Measurements from ENCODE around the gene TMEM108. TPM values are rescaled to one million over a fixed set of nuclear protein-coding genes. Genes with fewer than 3 reads are reported as not detected.

Gene TMEM108
- total RNA-seq, 1 experiment from 2014 or later, result not detected

DNA sequence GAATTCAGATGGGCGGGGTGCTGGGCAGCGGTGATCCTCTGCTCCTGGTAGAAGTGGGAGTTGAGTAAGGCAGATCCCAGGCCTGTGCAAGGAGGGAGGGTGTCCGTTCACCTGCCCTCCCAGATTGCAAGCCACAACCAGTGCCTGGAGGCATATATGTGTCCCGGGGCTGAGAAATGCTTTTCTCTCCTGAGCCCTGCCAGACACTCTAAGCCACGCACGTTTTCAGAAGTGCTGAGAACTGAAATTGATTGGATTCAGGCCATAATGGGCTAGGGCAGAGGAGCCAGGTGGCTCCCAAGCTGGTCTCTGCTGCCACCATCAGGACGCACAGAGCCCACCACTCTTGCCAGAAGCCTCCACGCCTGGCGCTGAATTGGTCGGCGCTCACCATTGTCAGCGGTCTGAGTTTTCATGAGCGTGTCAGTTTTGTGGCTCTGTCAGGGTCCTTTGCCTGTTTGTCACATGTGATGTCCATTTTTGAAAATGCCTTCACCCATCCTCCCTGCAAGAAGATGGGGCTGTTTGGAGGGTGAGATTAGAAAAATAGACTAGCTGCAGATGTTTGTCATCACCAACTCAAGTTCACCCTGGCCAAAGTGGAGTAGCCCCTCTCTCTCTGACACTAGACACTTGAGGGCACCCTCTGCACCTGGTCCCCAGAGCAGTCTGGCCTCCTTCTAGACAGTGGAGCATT lies 346.3 kb downstream of the TMEM108 start:
- Histone ChIP-seq H3K36me3 (ENCODE audit: control insufficient read depth in 1 of 2, insufficient read depth in 2 of 2, low read length in 2 of 2) (no peaks in the 10 kb centered on the region), H3K9ac (ENCODE audit: low read length) (no peak overlapping the region), H3K79me2 (ENCODE audit: insufficient read depth, low read length) (no peaks in the 10 kb centered on the region), H3K27me3 (ENCODE audit: insufficient read depth, low read length) (peaks cover 60% of the 10 kb centered on the region), H3K9me2 (ENCODE audit: insufficient read depth) (no peaks in the 10 kb centered on the region), H3K9me3 (ENCODE audit: control insufficient read depth in 1 of 2, insufficient read depth in 1 of 2, low read depth in 1 of 2, low read length in 2 of 2) (no peaks in the 10 kb centered on the region), H3K4me3 (replicated peaks in 1 of 2; ENCODE audit: low read depth in 1 of 2, low read length in 2 of 2) (no peak overlapping the region), H3K4me1 (ENCODE audit: control insufficient read depth in 1 of 2, insufficient read depth in 2 of 2, low read length in 2 of 2) (peaks cover 6 to 16% of the 10 kb centered on the region in 2 experiments), H4K20me1 (ENCODE audit: insufficient read depth) (no peaks in the 10 kb centered on the region), H3K4me2 (ENCODE audit: low read length) (no peak overlapping the region), H2AFZ (ENCODE audit: low read depth, low read length, poor library complexity, severe bottlenecking) (no peak overlapping the region), H3K27ac (ENCODE audit: low read depth, low read length) (no peak overlapping the region)
- intact Hi-C loops (cut with micrococcal nuclease), result loop anchor here (1.0 to 10.0 kb wide), 5 partner anchors 343 to 1030 kb away; no protein-coding TSS in a partner anchor
- RAD21 ChIA-PET (ENCODE audit: low non-redundant PET in 1 of 2, low total read pairs in 2 of 2, uncharacterized antibody in 2 of 2, unreplicated experiment in 2 of 2), result interaction anchor here in 1 of 2 experiments (1.3 kb wide), 1 partner anchor 343 kb away, joined by 3 read pairs; no protein-coding TSS in a partner anchor
- ATAC-seq, result peak; percentile 85
- TF ChIP-seq CTCF (IDR thresholded peaks at IDR 0.05 in 2 of 3, conservative IDR thresholded peaks at IDR 0.05 in 1 of 3; ENCODE audit: borderline replicate concordance in 1 of 3, insufficient read depth in 1 of 3, low read depth in 2 of 3, low read length in 2 of 3) (peak; percentile 49 to 89 (median 85); a peak in 5 of 6 replicates), ZNF274 (IDR thresholded peaks at IDR 0.05; ENCODE audit: low read depth, low read length) (no peak), RAD21 (IDR thresholded peaks at IDR 0.05; ENCODE audit: low read depth) (peak; percentile 87), EZH2phosphoT487 (IDR thresholded peaks at IDR 0.05; ENCODE audit: borderline replicate concordance) (no peak), ATF3 (IDR thresholded peaks at IDR 0.05) (no peak)
- POLR2A ChIA-PET, result no interaction called here
- no TSS peak for BruUV-seq (replicated peaks)
- peak; percentile 21 for DNase-seq (ENCODE audit: low read depth, low spot score)
- CTCF ChIA-PET, result interaction anchor here (0.5 to 4.4 kb wide), 3 partner anchors 118 to 653 kb away, joined by 3 to 38 read pairs (median 25); no protein-coding TSS in a partner anchor
